ENCODE data around the gene PTPRN2.
A peak's percentile ranks its signal among the peaks of the same experiment; 100 is the strongest.

Gene PTPRN2

DNA sequence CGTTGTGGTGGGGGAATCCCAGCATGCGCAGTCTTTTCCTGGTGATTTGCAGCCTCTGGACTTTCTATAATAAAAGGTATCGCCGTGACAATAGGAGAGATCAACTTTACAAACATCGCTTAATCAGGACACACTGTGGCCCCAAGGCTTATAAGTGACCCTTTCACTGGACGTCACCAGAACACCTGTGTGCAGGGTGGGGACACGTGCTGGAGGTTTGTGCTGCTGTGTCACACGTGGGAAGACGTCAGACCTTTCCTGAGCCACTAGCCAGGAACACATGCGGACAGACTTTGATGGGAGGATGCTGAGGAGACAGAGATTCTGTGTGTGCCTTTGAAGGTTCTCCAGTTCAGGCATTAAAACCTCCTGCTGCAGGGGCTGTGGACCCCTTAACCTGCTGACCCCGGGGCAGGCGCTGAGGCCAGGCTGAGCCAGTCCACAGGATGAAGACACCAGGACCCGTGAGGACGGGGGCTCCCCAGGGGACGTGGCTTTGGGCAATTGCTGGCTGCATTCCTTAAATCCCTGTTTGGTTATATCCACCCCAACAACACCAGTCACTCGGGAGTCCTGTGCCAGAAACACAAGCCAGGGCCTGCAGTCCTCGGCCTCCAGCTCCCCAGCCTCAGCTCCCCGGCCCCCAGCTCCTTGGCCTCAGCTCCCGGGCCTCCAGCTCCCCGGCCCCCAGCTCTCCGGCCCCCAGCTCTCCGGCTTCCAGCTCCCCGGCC is 183.4 kb downstream of the PTPRN2 start:
- TF ChIP-seq CTCF (IDR thresholded peaks at IDR 0.05; ENCODE audit: low read depth, low read length): no peak
- TF ChIP-seq, protein P1, sequence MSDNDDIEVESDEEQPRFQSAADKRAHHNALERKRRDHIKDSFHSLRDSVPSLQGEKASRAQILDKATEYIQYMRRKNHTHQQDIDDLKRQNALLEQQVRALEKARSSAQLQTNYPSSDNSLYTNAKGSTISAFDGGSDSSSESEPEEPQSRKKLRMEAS (IDR thresholded peaks at IDR 0.05; ENCODE audit: low read depth, low read length): 0 out of 2 replicates have a peak, but pooled peaks have one; percentile 16
- no peak for DNase-seq (ENCODE audit: low read depth)
- no peak overlapping the region for H3K4me3 ChIP-seq (ENCODE audit: low read depth, low read length)

GRCh38 chr7:158403013-158403821 is 184.4 kb downstream of the PTPRN2 start:
- TF ChIP-seq CTCF (IDR thresholded peaks at IDR 0.05; ENCODE audit: low read depth, low read length) (no peak), MYC (IDR thresholded peaks at IDR 0.05; ENCODE audit: low read depth, low read length) (no peak), POLR2A (IDR thresholded peaks at IDR 0.05; ENCODE audit: extremely low read depth, insufficient read length) (no peak)
- TF ChIP-seq, protein P1 (IDR thresholded peaks at IDR 0.05; ENCODE audit: low read depth, low read length): no peak
- DNase-seq (ENCODE audit: low read depth): no peak

DNA sequence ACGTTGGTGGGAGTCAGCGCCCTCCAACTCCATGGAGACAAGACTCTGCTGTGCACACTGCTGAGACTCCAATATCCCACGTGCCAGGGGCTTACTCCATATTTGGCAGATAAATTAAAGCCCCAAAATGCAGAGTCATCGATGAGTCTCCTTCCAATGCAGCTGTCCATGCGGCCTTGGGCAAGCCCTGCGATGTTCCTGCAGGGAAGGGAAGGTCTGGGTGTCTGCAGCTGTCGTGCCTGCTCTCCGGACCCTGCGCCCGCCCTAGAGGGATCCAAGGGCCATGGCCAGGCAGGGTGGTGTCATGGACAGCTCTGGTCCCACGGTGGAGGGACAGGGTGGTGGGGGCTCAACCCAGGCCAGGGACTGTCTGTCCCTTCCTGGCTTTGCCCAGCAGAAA is 185.2 kb downstream of the PTPRN2 start:
- H3K4me3 ChIP-seq (ENCODE audit: low read depth, low read length): no peak overlapping the region
- DNase-seq (ENCODE audit: low read depth): no peak
- no peak for TF ChIP-seq CTCF (IDR thresholded peaks at IDR 0.05; ENCODE audit: low read depth, low read length)
- TF ChIP-seq MYC (IDR thresholded peaks at IDR 0.05; ENCODE audit: low read depth, low read length): no peak
- TF ChIP-seq, protein P1 (IDR thresholded peaks at IDR 0.05; ENCODE audit: low read depth, low read length): no peak
- TF ChIP-seq POLR2A (IDR thresholded peaks at IDR 0.05; ENCODE audit: extremely low read depth, insufficient read length): no peak

More at GRCh38 chr7:158403013-158403821, 184.4 kb downstream of the PTPRN2 start:
- no peak overlapping the region for H3K4me3 ChIP-seq (ENCODE audit: low read depth, low read length)

DNA sequence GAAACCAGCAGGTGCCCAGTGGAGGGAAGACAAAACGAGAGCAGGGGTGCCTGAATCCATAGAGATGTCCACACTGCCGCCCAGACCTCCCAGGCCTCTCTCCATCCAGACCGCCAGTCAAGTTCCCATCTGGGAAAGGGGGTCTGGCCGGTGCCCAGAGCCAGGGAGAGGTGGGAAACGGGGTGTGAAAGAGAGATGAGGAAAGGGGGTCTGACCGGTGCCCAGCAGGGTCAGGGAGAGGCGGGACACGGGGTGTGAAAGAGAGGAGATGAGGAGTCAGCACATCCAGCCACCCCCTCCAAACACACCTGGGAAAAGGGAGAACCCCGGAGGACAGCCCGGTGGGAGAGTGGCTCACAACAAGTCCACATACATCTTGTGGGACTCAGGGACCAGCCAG is 185.8 kb downstream of the PTPRN2 start:
- DNase-seq (ENCODE audit: low read depth): no peak
- no peak overlapping the region for H3K4me3 ChIP-seq (ENCODE audit: low read depth, low read length)
- TF ChIP-seq CTCF (IDR thresholded peaks at IDR 0.05; ENCODE audit: low read depth, low read length): no peak
- TF ChIP-seq, protein P1 (IDR thresholded peaks at IDR 0.05; ENCODE audit: low read depth, low read length): no peak
- TF ChIP-seq MYC (IDR thresholded peaks at IDR 0.05; ENCODE audit: low read depth, low read length): no peak
- TF ChIP-seq POLR2A (IDR thresholded peaks at IDR 0.05; ENCODE audit: extremely low read depth, insufficient read length): no peak

DNA sequence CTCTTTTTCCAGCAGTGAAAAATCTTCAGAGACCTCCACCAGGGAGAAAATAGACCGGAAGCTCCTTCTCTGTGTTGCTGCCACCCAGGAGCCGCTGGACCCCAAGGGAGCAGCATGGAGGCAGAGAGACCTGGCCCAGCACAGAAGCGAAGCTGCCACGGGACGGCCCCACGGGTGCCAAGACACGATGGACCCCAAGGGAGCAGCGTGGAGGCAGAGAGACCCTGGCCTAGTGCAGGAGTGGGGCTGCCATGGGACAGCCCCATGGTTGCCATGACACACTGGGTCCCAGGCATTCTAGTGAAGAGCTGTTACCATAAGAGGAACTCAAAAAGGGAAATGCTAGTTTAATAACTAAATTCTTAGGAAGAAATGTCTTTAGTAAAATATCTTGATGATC is 186.3 kb downstream of the PTPRN2 start:
- H3K4me3 ChIP-seq (ENCODE audit: low read depth, low read length): no peak overlapping the region
- TF ChIP-seq MYC (IDR thresholded peaks at IDR 0.05; ENCODE audit: low read depth, low read length) (no peak), POLR2A (IDR thresholded peaks at IDR 0.05; ENCODE audit: extremely low read depth, insufficient read length) (no peak), CTCF (IDR thresholded peaks at IDR 0.05; ENCODE audit: low read depth, low read length) (no peak)
- TF ChIP-seq, protein P1 (IDR thresholded peaks at IDR 0.05; ENCODE audit: low read depth, low read length): no peak

More for the DNA sequence above, 186.3 kb downstream of the PTPRN2 start:
- DNase-seq (ENCODE audit: low read depth): no peak
